HepG2 (cell line): ENCODE results near the gene PARD3.

Experiments used
- GABPA ChIP-seq, 2 experiments: IDR thresholded peaks; 2 replicates each; pipeline ENCODE4 v1.6.1; 2011 to 2016; ENCODE audit warnings: low read depth in 2 of 2, low read length in 1 of 2, missing biosample characterization in 1 of 2, missing genetic modification characterization in 1 of 2
- KAT7 ChIP-seq: IDR thresholded peaks from 2 replicates; pipeline ENCODE4 v1.6.1; 2018; ENCODE audit warnings: borderline replicate concordance, missing compliant biosample characterization
- ZBTB7B ChIP-seq: sonication (generic); formaldehyde crosslinking; IDR thresholded peaks from 2 replicates; pipeline ENCODE4 v1.4.0; 2020; ENCODE audit warnings: missing genetic modification reagents
- ZNF274 ChIP-seq: sonication (generic); formaldehyde crosslinking; IDR thresholded peaks from 2 replicates; pipeline ENCODE4 v1.5.1; 2020; ENCODE audit warnings: mild to moderate bottlenecking, missing genetic modification reagents
- TF ChIP-seq, protein P1 (sequence below): sonication (generic); formaldehyde crosslinking; IDR thresholded peaks from 2 replicates; pipeline ENCODE4 v1.5.0; 2020; ENCODE audit warnings: mild to moderate bottlenecking, missing genetic modification reagents, moderate library complexity

- no peak for TF ChIP-seq KAT7 (CRISPR knock-in tag)
- TF ChIP-seq GABPA (IDR thresholded peaks at IDR 0.05; ENCODE audit: low read depth, low read length), result no peak
- no peak for TF ChIP-seq GABPA (CRISPR knock-in tag; IDR thresholded peaks at IDR 0.05; ENCODE audit: low read depth)
- TF ChIP-seq ZBTB7B (CRISPR knock-in tag), result no peak
- no peak for TF ChIP-seq ZNF274 (CRISPR knock-in tag)
- TF ChIP-seq, protein P1, sequence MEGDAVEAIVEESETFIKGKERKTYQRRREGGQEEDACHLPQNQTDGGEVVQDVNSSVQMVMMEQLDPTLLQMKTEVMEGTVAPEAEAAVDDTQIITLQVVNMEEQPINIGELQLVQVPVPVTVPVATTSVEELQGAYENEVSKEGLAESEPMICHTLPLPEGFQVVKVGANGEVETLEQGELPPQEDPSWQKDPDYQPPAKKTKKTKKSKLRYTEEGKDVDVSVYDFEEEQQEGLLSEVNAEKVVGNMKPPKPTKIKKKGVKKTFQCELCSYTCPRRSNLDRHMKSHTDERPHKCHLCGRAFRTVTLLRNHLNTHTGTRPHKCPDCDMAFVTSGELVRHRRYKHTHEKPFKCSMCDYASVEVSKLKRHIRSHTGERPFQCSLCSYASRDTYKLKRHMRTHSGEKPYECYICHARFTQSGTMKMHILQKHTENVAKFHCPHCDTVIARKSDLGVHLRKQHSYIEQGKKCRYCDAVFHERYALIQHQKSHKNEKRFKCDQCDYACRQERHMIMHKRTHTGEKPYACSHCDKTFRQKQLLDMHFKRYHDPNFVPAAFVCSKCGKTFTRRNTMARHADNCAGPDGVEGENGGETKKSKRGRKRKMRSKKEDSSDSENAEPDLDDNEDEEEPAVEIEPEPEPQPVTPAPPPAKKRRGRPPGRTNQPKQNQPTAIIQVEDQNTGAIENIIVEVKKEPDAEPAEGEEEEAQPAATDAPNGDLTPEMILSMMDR, result no peak
Observed at GRCh38 chr10:34195364-34196057, 619.6 kb downstream of the PARD3 start.
